Calu3 (cell line): ENCODE data around the gene JOSD2. TPM values are rescaled to one million over a fixed set of nuclear protein-coding genes. Genes with fewer than 3 reads are reported as not detected.

Experiments used
- BruUV-seq: library from RNA; stranded (reverse); fragments of 400-500 nt; replicated peaks from 2 replicates; lab custom pipeline; 2021; lab: Mats Ljungman, UMichigan
- CTCF ChIA-PET: fragments of 300-600 bp; sonication (Branson Sonifier 250); formaldehyde crosslinking; loops from one replicate; lab custom pipeline; 2022; ENCODE audit warnings: antibody characterized with exemption; lab: Charles Lee
- DNase-seq: peaks from one replicate; pipeline ENCODE4 v3.0.0; 2022
- H3K27ac Mint-ChIP-seq: one replicate; pipeline ENCODE4 v1.8.0; 2022; ENCODE audit warnings: mixed read lengths; ENCODE audit not compliant: unreplicated experiment
- H3K27me3 Mint-ChIP-seq: one replicate; pipeline ENCODE4 v1.8.0; 2022; ENCODE audit warnings: mixed read lengths; ENCODE audit not compliant: unreplicated experiment
- H3K36me3 Mint-ChIP-seq: one replicate; pipeline ENCODE4 v1.8.0; 2022; ENCODE audit warnings: mild to moderate bottlenecking, moderate library complexity, mixed read lengths; ENCODE audit not compliant: insufficient read depth, unreplicated experiment
- H3K4me1 Mint-ChIP-seq: one replicate; pipeline ENCODE4 v1.8.0; 2022; ENCODE audit warnings: mild to moderate bottlenecking, low read depth, mixed read lengths; ENCODE audit not compliant: unreplicated experiment
- H3K4me3 Mint-ChIP-seq: one replicate; pipeline ENCODE4 v1.8.0; 2022; ENCODE audit warnings: mild to moderate bottlenecking, low read depth, moderate library complexity, mixed read lengths; ENCODE audit not compliant: unreplicated experiment
- H3K9me3 Mint-ChIP-seq: one replicate; pipeline ENCODE4 v1.8.0; 2022; ENCODE audit warnings: low read depth, mixed read lengths; ENCODE audit not compliant: unreplicated experiment
- intact Hi-C: fragments of 100-400 bp; cut with micrococcal nuclease; formaldehyde crosslinking; loops from one replicate; pipeline ENCODE4 v1.10.0; 2022; ENCODE audit not compliant: unreplicated experiment
- total RNA-seq: library from RNA; stranded (reverse); gene quantifications from 2 replicates; pipeline ENCODE4 v1.2.3, GENCODE V29; 2022
- TF ChIP-seq, protein P1 (sequence below): fragments of 200-600 bp; IDR thresholded peaks from one replicate; pipeline ENCODE4 v1.8.0; 2022; ENCODE audit warnings: antibody characterized with exemption; ENCODE audit not compliant: unreplicated experiment

The JOSD2 gene
- total RNA-seq, 1 experiment from 2014 or later, result 38.6 TPM

DNA sequence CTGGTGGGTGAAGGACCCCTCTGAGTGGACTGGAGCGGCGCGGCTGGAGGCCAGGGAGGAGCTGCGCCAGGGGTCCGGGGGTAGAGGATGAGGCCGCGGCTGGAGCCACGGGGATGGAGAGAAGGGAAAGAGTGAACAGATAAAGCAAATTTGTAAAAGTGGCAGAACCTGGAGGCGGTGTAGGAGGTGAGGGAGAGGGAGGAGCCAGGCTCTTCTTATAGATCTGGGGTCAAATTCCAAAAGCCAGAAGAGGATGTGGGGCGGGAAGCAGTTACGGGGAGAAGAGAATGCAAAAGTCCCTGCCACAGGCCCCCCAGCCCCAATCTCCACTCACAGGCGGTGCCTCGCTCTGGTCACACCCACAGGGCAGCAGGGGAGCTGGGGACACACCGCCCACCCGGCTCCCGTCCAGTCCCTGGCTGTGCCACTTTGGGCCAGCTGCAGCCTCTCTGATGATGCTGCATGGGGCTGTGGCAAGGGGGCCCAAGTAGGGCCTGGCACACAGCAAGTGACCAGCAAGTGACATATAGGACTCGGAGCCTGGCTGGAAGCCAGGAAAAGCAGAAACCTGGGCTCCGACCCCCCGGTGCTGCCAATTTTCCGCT lies 46.1 kb upstream of the JOSD2 start:
- Mint-ChIP-seq H3K27ac (no peak overlapping the region), H3K36me3 (peaks cover 12% of the 10 kb centered on the region), H3K9me3 (no peaks in the 10 kb centered on the region), H3K4me1 (peaks cover 8% of the 10 kb centered on the region), H3K4me3 (no peak overlapping the region), H3K27me3 (peaks cover 84% of the 10 kb centered on the region)
- TF ChIP-seq, protein P1, sequence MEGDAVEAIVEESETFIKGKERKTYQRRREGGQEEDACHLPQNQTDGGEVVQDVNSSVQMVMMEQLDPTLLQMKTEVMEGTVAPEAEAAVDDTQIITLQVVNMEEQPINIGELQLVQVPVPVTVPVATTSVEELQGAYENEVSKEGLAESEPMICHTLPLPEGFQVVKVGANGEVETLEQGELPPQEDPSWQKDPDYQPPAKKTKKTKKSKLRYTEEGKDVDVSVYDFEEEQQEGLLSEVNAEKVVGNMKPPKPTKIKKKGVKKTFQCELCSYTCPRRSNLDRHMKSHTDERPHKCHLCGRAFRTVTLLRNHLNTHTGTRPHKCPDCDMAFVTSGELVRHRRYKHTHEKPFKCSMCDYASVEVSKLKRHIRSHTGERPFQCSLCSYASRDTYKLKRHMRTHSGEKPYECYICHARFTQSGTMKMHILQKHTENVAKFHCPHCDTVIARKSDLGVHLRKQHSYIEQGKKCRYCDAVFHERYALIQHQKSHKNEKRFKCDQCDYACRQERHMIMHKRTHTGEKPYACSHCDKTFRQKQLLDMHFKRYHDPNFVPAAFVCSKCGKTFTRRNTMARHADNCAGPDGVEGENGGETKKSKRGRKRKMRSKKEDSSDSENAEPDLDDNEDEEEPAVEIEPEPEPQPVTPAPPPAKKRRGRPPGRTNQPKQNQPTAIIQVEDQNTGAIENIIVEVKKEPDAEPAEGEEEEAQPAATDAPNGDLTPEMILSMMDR, result no peak
- intact Hi-C loops, result no loop called here
- CTCF ChIA-PET, result interaction anchor here (0.5 to 2.2 kb wide), 9 partner anchors 9 to 539 kb away, joined by 3 to 22 read pairs (median 5); no protein-coding TSS in a partner anchor
- BruUV-seq, result no TSS peak
- no peak for DNase-seq

DNA sequence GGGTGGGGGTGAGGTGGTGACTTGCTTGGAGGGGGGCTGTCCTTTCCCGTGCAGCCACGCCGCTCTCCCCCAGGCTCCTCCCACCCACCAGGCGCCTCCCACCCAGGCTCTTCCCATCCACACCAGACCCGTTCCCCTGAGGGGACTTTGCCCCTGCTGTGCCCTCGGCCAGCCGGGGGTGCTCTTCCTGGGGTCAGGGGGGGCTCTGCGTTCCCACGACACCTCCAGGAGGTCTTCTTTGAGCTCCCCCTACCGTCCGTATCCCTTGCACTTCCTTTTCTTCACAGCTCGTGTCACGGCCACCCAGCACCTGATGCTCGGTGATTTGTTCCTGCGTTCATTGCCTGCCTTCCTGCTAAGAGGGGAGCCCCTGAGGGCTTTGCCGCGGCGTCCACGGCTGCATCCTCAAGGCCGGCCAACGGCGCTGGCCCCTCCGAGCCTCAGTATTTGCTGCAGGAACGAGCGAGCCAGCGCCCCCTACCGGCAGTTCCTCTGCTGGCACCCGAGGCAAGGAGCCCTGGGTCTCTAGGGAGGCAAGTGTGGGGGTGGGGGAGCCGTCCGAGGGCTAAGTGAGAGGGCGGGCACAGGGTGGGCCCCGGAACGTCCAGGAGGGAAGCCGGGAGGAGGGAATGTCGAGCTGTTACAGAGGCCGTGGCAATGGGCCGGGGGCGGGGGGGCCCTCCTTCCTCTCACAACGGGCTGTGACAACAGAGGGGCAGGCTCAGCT lies 45.5 kb upstream of the JOSD2 start:
- BruUV-seq, result no TSS peak
- H3K36me3 Mint-ChIP-seq, result peaks cover 12% of the 10 kb centered on the region
- peaks cover 88% of the 10 kb centered on the region for H3K27me3 Mint-ChIP-seq
- CTCF ChIA-PET, result interaction anchor here (0.5 to 2.2 kb wide), 15 partner anchors 9 to 540 kb away, joined by 3 to 22 read pairs (median 5); no protein-coding TSS in a partner anchor
- H3K27ac Mint-ChIP-seq, result no peak overlapping the region
- intact Hi-C loops, result no loop called here
- H3K4me1 Mint-ChIP-seq, result peaks cover 8% of the 10 kb centered on the region
- peak; percentile 92 for DNase-seq
- H3K4me3 Mint-ChIP-seq, result peak overlapping the region; percentile 67
- no peaks in the 10 kb centered on the region for H3K9me3 Mint-ChIP-seq
- TF ChIP-seq, protein P1, result peak; percentile 96

DNA sequence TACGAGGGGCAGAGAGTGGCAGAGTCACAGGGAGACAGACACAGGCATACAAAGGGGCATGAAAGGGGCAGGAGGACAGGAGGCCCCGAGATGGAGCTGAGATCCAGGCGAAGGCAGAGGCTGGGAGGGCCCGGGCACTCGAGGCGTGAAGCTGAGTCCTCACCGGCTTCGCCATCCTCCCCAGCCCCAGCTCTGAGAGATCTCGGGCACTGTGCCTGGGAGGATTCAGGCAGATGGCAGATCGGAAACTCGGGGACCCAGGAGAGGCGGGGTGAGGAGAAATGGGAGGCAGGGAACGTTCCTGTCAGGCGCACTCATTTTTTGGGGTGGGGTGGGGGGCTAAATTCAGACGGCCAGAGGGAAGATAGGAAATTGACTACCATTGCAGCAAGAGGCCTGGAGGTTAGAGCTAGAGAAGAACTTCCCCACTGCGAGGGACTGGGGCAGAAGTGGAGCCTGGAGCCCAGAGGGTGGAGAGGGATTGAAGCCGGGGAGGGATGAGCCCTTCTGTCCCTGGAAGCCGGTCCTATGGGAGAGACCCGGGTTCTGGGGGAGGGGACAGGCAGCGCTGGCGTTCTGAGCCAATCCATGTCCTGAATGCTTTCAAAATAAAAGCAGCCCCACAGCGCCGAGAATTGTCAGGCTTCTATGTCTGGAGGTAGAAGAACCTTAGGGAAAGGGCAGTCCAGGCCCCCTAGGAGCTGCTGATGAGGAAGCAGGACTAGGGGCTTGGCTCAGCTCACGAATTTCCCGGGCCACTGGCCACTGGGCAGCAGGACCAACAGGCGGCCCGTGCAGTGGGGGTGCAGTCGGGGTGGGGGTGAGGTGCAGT lies 44.7 kb upstream of the JOSD2 start:
- no peak for DNase-seq
- peaks cover 12% of the 10 kb centered on the region for H3K36me3 Mint-ChIP-seq
- CTCF ChIA-PET, result interaction anchor here (0.5 to 2.2 kb wide), 15 partner anchors 8 to 541 kb away, joined by 3 to 22 read pairs (median 5); no protein-coding TSS in a partner anchor
- no peaks in the 10 kb centered on the region for H3K9me3 Mint-ChIP-seq
- H3K27me3 Mint-ChIP-seq, result peaks cover 96% of the 10 kb centered on the region
- H3K4me1 Mint-ChIP-seq, result peaks cover 8% of the 10 kb centered on the region
- TF ChIP-seq, protein P1, result no peak
- no peak overlapping the region for H3K27ac Mint-ChIP-seq
- peak overlapping the region; percentile 67 for H3K4me3 Mint-ChIP-seq
- intact Hi-C loops, result no loop called here
- no TSS peak for BruUV-seq

DNA sequence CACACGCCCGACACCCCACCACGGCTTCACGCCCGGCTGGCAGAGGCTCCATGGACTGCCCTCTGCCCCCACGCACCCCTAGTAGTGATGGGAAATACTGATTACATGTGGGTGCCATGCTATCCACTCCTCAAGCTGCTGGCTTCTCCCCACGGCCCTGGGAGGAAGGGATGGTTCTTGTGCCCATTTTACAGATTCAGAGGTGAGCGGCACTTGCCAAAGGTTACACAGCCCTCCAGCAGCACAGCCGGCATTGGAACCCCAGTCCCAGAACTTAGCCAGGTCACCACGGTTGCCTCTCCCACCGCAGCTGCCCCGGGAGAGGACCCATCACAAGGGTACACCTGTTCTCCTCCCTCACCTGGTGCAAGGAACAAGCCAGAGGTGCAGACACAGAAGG lies 44.0 kb upstream of the JOSD2 start:
- CTCF ChIA-PET, result interaction anchor here (0.5 to 2.2 kb wide), 3 partner anchors 15 to 28 kb away, joined by 3 to 22 read pairs (median 13); no protein-coding TSS in a partner anchor
- H3K27me3 Mint-ChIP-seq, result peaks cover 100% of the 10 kb centered on the region
- DNase-seq, result no peak
- peaks cover 8% of the 10 kb centered on the region for H3K4me1 Mint-ChIP-seq
- intact Hi-C loops, result no loop called here
- BruUV-seq, result no TSS peak
- peak overlapping the region; percentile 67 for H3K4me3 Mint-ChIP-seq
- TF ChIP-seq, protein P1, result no peak
- H3K27ac Mint-ChIP-seq, result no peak overlapping the region
- H3K36me3 Mint-ChIP-seq, result peaks cover 12% of the 10 kb centered on the region
- no peaks in the 10 kb centered on the region for H3K9me3 Mint-ChIP-seq
